GM08714 (cell line): ENCODE measurements around the gene LSM14B.
A peak's percentile ranks its signal among the peaks of the same experiment; 100 is the strongest.

Experiments
- H3K4me3 ChIP-seq: fragments of 200-500 bp; sonication (Bioruptor generic); 2 replicates; pipeline ENCODE4 v1.5.1; 2014; ENCODE audit warnings: mild to moderate bottlenecking, low read length, inconsistent platforms
- ZNF274 ChIP-seq: IDR thresholded peaks from 2 replicates; pipeline ENCODE4 v1.6.1; 2012; ENCODE audit warnings: mild to moderate bottlenecking, low read depth, low read length

Gene LSM14B

DNA sequence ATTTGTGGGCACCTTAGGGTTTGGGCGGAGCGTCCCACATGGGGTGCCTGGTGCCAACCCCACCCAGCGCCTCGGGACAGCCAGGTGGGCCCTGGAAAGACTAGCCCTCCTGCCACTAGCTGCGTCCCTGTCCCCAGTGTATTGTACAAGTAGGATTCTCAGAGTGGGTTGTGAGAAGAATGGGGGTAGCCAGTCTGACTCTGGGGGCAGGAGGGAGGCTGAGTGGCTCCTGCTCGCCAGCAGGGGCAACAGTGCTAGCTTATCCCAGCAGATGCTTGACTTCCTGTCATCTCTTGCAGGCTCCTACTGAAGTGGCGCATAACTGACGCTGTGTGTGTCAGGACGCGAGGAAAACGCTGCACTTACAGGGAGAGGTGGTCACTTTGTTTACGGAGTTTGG is 11.6 kb downstream of the LSM14B start:
- no peak for TF ChIP-seq ZNF274
- H3K4me3 ChIP-seq, result no peak overlapping the region

DNA sequence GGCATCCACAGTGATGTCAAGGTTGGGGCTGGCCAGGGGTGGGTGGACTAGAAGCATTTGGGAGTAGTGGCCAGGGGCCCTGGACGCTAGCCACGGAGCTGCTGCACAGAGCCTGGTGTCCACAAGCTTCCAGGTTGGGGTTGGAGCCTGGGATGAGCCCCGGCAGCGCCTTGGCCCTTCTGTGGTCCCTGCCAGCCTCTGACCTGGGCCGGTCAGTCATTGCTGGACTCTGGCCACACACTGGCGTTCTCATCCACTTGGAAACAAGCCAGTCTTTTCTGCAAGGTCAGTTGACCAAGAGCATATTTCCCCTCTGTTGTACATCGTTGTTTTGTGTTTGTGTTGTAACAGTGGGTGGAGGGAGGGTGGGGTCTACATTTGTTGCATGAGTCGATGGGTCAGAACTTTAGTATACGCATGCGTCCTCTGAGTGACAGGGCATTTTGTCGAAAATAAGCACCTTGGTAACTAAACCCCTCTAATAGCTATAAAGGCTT is 12.5 kb downstream of the LSM14B start:
- no peak for TF ChIP-seq ZNF274

DNA sequence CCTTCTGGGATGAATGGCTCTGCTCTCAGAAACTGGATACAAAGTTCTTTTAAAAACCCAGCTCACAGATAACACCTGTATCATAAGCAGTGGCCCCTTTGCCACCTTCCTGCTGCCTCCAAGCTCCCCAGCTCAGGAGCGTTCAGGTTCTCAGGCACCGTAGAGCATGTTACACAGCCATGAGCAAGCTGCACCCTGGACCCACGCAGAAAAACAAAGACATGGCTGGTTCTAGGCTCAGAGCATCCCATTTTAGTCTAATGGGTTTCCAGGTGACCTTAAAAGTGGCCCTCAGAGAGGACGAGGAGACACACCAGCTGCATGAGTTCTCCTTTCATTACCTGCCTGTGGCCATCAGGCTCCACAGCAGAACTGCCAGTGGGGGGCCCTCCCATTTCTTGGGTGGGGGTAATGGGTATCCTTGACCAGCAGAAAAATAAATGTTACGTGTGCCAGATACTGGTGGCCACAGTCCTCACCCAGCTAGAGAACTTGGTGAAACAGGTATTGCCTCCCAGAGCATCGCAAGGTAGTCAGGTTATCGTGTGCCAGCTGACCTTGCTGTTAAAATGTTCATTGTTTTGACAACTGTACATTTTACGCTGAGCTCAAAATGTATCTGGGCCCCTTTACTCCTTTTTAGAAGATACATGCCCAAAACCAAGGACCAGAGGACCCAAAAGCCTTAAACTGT is 13.4 kb downstream of the LSM14B start:
- no peak for TF ChIP-seq ZNF274
- no peak overlapping the region for H3K4me3 ChIP-seq

More for the DNA sequence above, 12.5 kb downstream of the LSM14B start:
- H3K4me3 ChIP-seq, result no peak overlapping the region

DNA sequence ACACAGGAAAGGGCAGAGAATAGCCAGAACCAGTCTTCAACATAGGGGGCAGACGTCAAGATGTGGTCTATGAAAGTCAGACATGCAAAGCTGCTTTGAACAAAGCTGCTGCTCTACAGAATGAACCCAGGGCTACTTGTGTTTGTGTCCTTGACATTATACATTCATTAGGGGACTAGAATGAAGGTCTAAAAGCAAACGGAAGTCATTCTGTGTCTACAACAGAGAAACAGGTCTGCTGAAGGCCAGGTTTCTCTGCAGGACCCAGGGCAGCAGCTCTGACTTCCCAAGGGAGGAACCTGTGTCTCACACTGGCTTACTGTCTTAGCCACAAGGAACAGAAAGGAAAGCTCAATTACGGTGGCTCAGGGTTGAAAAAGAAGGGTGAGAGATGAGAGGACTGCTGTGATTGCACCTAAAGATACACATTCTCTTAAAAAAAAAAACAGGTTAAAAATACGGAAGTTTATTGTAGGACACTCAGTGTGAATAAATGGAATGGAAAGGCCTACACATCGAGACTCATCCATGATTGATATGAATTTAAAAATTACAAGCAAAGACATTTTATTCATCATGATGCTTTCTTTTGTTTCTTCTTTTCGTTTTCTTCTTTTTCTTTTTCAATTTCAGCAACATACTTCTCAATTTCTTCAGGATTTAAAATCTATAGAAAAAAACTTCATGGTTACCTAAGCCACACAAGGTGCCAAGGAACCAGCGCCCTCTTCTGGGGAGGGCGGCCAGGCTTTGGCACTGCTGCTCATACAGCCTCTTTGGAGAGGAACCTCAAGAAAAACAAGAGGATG is 14.2 kb downstream of the LSM14B start:
- no peak overlapping the region for H3K4me3 ChIP-seq
- no peak for TF ChIP-seq ZNF274

DNA sequence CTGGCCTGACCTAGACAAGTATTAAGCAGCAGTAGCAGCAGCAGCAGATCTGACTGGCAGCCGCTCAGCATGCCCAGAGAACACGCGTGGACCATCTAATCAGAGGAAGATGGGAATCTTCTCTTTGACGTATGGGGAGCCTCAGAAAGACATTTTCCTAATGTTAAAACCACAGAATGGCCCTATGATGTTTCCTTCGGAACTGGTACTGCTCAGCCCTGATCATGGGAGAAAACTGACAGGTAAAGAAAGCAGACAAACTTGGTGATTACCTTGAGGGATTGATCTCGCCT is 14.8 kb downstream of the LSM14B start:
- no peak overlapping the region for H3K4me3 ChIP-seq
- no peak for TF ChIP-seq ZNF274

DNA sequence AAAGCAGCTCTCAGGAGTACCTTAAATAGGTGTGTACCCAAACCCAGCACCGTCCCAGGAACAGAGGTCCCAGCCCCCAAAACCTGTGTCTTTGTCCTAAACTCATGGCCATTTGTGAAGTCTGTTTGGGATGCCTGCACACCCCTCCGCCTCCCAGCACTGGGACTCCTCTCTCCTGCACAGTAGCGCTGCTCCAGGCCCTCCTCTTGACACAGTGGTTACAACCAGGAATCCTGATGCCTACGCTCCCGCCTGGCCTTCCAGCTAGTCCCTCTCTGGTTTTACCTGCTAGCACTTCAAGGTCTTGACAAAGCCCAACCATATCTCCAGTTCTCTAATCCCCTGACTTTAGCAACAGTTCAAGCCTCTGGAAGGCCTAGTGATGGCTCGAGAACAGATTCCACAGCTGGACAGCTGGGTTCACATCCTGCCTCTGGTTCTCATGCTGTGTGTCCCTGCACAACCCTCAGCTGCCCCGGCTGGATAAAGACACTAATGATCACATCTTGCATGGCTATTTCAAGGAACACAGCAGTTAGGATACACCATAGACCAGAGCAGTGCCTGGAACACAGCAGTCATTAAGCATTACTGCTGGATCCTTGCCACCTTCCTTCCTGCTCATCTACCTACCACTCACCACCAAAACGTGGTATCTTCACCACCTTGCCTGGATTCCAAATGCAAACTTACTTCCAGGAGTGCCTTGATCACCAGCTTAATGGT is 15.4 kb downstream of the LSM14B start:
- no peak overlapping the region for H3K4me3 ChIP-seq
- TF ChIP-seq ZNF274, result no peak

DNA sequence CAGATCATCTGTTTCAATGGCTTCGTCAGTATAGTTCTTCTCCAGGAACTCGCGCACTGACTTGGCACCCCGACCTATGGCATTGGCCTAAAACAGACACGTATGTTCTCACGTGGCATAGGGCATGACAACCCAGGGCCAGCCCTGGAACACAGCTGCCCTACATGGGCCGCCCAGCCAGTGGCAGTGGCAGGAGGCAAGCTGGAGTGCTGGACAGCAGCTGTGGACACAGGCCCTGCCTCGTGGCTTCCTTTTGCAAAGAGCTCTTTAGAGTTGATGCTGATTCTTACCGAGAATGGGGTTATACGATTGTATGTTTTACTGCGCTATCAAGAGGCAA is 15.9 kb downstream of the LSM14B start:
- H3K4me3 ChIP-seq, result no peak overlapping the region
- no peak for TF ChIP-seq ZNF274

DNA sequence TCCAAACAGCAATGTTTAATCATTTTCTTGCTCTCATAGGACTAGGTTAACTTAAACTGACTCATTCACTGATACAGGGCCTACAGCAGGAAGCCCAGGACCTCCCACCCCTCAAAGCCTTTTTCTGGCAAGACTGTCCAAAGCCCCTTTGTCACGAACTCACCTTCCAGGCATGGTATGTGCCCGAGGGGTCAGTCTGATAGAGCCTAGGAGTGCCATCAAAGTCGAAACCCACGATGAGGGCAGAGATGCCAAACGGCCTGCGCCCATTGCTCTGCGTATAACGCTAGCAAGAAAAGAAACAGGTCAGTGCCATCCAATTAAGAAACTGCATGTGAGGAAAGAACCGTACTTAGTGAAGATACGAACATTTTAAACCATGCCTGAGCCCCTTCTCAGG is 16.6 kb downstream of the LSM14B start:
- no peak for TF ChIP-seq ZNF274
- H3K4me3 ChIP-seq, result no peak overlapping the region

DNA sequence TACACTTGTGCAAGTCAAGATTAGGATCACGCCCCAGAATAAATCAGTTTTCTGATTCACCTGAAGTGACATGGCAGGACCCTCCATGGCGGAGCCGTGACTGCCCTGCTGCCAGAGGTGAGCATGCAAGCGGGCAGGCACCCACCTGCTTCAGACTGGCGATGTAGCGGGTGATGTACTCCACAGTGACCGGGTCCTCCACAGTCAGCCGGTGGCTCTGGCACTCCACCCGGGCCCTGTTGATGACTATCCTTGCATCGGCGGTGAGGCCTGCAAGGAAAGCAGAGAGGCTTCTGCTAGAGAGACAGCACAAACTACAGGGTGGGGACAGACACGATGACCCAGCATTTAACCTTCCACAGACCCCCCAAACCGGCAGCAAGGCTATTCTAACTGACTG is 17.4 kb downstream of the LSM14B start:
- H3K4me3 ChIP-seq, result no peak overlapping the region
- TF ChIP-seq ZNF274, result no peak

DNA sequence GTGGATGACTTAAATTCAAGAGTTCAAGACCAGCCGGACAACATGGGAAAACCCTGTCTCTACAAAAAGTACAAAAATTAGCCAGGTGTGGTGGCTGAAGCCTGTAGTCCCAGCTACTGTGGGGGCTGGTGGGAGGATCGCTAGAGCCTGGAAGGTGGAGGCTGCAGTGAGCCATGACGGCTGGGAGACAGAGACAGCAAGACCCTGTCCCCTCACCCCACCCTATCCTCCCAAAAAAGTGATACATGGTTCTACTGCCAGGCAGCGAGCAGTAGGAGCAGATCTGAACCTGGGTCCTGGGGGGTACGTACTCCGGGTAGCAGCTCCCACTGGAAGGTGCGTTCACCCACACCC is 18.7 kb downstream of the LSM14B start:
- H3K4me3 ChIP-seq, result peak overlapping the region; percentile 77; the same call in 1 of the 2 replicates
- no peak for TF ChIP-seq ZNF274

DNA sequence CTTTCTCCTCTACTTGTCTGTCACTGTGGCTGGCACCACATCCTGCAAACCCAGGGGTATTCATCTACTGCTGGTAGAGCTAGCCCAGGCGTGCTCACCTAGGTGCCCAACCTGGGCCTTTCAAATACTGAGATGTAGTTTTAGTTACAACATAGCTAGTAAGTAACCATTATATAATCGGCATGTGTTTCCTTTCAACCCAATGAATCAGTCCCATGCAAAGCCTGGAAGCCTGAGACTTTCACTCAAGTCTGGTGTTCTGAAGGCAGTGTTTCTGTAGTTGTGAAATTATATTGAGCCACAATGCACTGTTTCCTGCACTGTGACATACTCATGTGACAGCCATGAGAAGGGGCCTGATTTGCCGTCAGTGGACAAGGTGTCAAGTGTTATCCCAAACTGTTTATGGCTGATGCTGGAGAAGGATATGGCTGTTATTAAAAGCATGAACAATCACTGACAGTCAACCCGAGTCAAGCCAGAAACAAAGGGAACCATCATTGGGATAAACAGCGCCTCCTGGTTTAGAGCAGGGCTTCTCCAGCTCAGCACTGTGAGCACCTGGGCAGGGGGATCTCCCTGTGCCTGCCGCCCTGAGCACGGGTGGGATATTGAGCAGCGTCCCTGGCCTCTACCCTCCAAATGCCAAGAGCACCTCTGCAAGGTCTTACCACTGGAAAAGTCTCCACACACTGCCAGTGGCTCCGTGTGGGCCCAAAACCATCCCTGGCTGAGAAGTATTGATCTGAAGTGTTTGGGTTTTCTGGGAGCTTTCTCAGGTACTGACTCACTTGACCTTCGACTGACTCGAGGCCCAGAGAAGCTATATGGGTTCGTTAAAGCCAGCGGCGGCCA is 19.3 kb downstream of the LSM14B start:
- TF ChIP-seq ZNF274, result no peak
- H3K4me3 ChIP-seq, result peak overlapping the region; percentile 77

DNA sequence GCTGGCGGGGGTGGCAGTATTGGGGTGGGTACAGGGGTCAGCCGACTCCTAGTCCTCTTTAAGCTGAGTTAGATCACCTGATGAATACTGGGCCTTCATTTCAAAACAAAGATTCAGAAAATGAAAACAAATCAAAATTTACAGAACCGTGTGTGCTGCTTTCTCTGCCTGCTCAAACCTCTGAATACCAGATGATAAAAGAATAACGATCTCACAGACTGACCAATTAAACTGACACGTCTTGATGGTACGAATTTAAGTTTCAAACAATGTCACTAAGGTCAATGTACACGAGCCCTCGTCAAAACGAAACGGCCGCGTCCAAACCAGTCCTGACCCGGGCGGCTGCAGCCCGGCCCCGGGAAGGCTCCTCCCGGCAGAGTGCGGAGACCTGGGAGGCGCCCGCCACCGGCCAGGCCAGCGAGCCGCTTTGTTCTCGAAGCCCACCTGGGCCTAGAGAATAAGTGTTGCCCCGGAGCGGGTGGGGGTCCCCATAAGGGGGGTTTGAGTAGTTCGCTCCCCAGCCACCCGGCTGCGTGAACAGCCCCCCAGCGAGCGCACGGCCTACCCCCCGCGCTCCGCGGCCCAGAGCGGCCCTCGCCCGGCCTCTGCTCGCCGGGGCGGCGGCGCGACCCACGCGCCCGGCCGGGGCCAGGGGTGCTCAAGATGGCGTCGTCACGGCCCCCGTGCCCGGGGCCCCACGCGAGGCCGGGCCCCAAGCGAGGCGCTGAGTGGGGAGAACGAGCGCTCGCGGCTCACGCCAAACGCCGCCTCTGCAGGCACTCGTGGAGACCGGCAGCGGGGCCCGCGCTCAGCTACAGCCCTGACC is 20.2 kb downstream of the LSM14B start:
- H3K4me3 ChIP-seq, result peak overlapping the region; percentile 77
- TF ChIP-seq ZNF274, result no peak

DNA sequence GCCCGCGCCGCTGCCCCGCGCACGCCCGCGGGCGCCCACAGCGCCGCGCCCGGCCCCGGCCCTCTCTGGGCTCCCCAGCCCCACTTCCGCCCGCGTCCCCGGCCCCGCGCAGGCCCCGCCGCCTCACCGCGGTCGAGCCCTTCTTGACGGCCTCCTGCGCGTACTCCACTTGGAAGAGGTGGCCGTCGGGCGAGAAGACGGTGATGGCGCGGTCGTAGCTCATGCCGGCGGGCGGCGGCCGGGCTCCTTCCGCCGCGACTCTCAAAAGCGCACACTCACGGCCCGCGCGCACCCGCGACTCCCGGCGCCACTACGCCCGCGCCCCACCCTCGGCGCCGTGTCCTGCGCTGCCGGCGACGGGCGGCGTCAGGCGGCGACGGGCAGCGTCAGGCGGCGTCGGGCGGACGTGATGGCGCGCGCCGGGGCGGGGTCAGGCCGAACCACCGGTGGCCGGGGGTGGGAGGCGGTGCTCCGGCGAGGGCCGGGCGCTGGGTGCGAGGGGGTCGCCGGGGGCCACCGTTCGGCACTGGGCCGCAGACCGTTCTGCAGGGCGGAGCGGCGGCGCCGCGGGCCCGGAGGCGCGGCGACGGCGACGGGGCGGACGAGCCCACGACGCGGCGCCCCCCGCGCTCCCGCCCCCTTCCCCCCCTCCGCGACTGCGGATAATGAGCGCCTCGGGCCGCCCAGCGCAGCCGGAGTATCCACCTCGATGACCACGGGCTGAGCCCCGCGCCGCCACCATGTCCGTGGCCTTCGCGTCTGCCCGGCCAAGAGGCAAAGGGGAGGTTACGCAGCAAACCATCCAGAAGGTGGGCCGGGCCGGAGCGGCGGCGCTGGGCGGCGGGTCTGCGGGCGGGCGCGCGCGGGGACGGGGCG is 21.0 kb downstream of the LSM14B start, which contains the start of the genes PSMA7 and SS18L1:
PSMA7 (minus strand) TSS at position 314 of the 876 bp plus-strand sequence; CDS start at position 223, 91 bp downstream.
SS18L1 (plus strand) TSS at position 689 of the 876 bp plus-strand sequence; CDS start at position 741, 52 bp downstream.
- H3K4me3 ChIP-seq, result peak within 1 kb of the TSS; percentile 77
- no peak for TF ChIP-seq ZNF274
